ENCODE measurements around the gene LMTK3.

LMTK3 gene

GRCh38 chr19:48469934-48470680 lies 41.5 kb downstream of the LMTK3 start:
- DNase-seq: no peak

GRCh38 chr19:48469289-48469881 lies 42.2 kb downstream of the LMTK3 start, which contains the start of gene CYTH2:
CYTH2 (plus strand) TSS chr19:48469369; CDS start chr19:48469508, 139 bp downstream.
- DNase-seq: peak; percentile 86

- peak; percentile 100 for DNase-seq
Measured at GRCh38 chr19:48468772-48469288, 42.8 kb downstream of the LMTK3 start.

- no peak for DNase-seq
Measured at GRCh38 chr19:48466561-48467325, 44.9 kb downstream of the LMTK3 start.

- DNase-seq: no peak
Measured at GRCh38 chr19:48465215-48465614, 46.4 kb downstream of the LMTK3 start.

- peak; percentile 34 for DNase-seq
Measured at GRCh38 chr19:48461982-48462655, 49.5 kb downstream of the LMTK3 start.

- no peak for DNase-seq
Measured at GRCh38 chr19:48461651-48461981, 50.0 kb downstream of the LMTK3 start.

GRCh38 chr19:48458016-48458415 lies 53.6 kb downstream of the LMTK3 start:
- DNase-seq: no peak

- DNase-seq: no peak
Measured at GRCh38 chr19:48456864-48457263, 54.8 kb downstream of the LMTK3 start.

GRCh38 chr19:48455908-48456562 lies 55.6 kb downstream of the LMTK3 start:
- DNase-seq: no peak

GRCh38 chr19:48455171-48455907 lies 56.3 kb downstream of the LMTK3 start, which contains the start of gene KCNJ14:
KCNJ14 (plus strand) TSS chr19:48455574; CDS start chr19:48461725, 6,151 bp downstream.
- no peak for DNase-seq

- DNase-seq: no peak
Measured at GRCh38 chr19:48454150-48454730, 57.4 kb downstream of the LMTK3 start.

- DNase-seq: no peak
Measured at GRCh38 chr19:48452289-48453190, 59.1 kb downstream of the LMTK3 start.

GRCh38 chr19:48451624-48452023 lies 60.0 kb downstream of the LMTK3 start:
- DNase-seq: no peak

GRCh38 chr19:48450863-48451262 lies 60.8 kb downstream of the LMTK3 start:
- DNase-seq: no peak

- no peak for DNase-seq
Measured at GRCh38 chr19:48450441-48450840, 61.2 kb downstream of the LMTK3 start.

GRCh38 chr19:48448563-48448962 lies 63.1 kb downstream of the LMTK3 start:
- no peak for DNase-seq

GRCh38 chr19:48446579-48446978 lies 65.1 kb downstream of the LMTK3 start:
- no peak for DNase-seq

GRCh38 chr19:48445606-48446481 lies 65.8 kb downstream of the LMTK3 start, which contains the start of gene GRWD1:
GRWD1 (plus strand) TSS chr19:48445983; CDS start chr19:48446006, 23 bp downstream.
- DNase-seq: peak; percentile 98
